ENCODE results near the gene OR14I1. TPM values are rescaled to one million over a fixed set of nuclear protein-coding genes. Genes with fewer than 3 reads are reported as not detected.
A peak's percentile ranks its signal among the peaks of the same experiment; 100 is the strongest.

OR14I1 gene
- total and polyA plus RNA-seq, 9 of the 15 experiments (the other 6 are each of a cell fraction or from before 2014, with no cell fraction given) = not detected

DNA sequence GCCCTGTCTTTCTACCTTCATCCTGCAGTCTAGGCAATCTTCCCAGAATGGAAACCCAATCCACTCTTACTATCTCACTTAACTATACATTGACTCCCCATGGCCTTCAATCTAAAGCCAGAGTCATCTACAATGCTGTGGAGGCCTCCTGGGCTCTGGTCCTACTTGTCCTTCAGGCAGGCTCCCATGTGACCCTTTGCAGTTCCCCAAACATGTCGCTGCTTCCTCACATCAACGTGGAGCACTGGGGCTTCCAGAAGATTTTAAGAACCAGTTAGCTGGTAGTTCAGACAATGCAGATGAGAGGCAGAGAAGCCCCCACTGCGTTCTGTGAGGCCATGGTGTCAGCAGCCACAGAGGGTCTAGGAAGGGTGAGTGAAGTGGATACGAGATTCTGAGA, 34.4 kb upstream of the OR14I1 start:
- DNase-seq (ENCODE audit: extremely low read depth in 1 of 4, low spot score in 3 of 4) = peak in 1 of 4 experiments; percentile 1
- no peaks in the 10 kb centered on the region for H4K20me1 ChIP-seq (replicated peaks; ENCODE audit: control insufficient read depth, insufficient read depth, low read length)
- in situ Hi-C loops (cut with MboI) (no loop called here), intact Hi-C loops (cut with micrococcal nuclease) (no loop called here)
- H3K9ac ChIP-seq (ENCODE audit: insufficient read depth in 1 of 2, low read depth in 2 of 2, low read length in 2 of 2) = no peak overlapping the region; a peak in 1 of 4 replicates
- ATAC-seq = no peak
- no peak overlapping the region for H2AFZ ChIP-seq (ENCODE audit: low read depth, low read length)
- H3K9me3 ChIP-seq (replicated peaks; ENCODE audit: control insufficient read depth, insufficient read depth, low read depth, low read length) = no peaks in the 10 kb centered on the region
- no TSS peak for BruUV-seq (replicated peaks)
- peaks cover 2 to 35% of the 10 kb centered on the region in 2 experiments; a peak in 3 of 5 replicates for H3K27me3 ChIP-seq (ENCODE audit: control insufficient read depth in 2 of 2, insufficient read depth in 2 of 2, low read length in 2 of 2)
- H3K79me2 ChIP-seq (ENCODE audit: control insufficient read depth, insufficient read depth, low read length) = no peaks in the 10 kb centered on the region
- no peak overlapping the region for H3K27ac ChIP-seq (ENCODE audit: extremely low read depth, low read depth, low read length)
- no peak overlapping the region for H3K4me3 ChIP-seq
- H3K9me1 ChIP-seq (ENCODE audit: control insufficient read depth, insufficient read depth, low read length) = no peaks in the 10 kb centered on the region
- POLR2A ChIA-PET = no interaction called here
- CTCF ChIA-PET (ENCODE audit: low intra/inter-chr PET ratio) = no interaction called here
- H3K36me3 ChIP-seq (ENCODE audit: control insufficient read depth, insufficient read depth, low read length) = no peaks in the 10 kb centered on the region
- peaks cover 0 to 5% of the 10 kb centered on the region in 2 experiments; a peak in 2 of 5 replicates for H3K4me1 ChIP-seq (replicated peaks in 1 of 2; ENCODE audit: control insufficient read depth in 2 of 2, insufficient read depth in 2 of 2, low read length in 2 of 2)
- no peak for FAIRE-seq
- H3K4me2 ChIP-seq (ENCODE audit: insufficient read depth, low read length) = no peak overlapping the region
- 0% methylated on average over 4 of the region's 4 CpGs for WGBS (ENCODE audit: insufficient coverage, low coverage, missing lambda C conversion rate)
- TF ChIP-seq, protein P1, sequence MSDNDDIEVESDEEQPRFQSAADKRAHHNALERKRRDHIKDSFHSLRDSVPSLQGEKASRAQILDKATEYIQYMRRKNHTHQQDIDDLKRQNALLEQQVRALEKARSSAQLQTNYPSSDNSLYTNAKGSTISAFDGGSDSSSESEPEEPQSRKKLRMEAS (CRISPR knock-in tag; IDR thresholded peaks at IDR 0.05) = no peak
- TF ChIP-seq ZNF609 (CRISPR knock-in tag; IDR thresholded peaks at IDR 0.05; ENCODE audit: borderline replicate concordance) (no peak), MTF1 (CRISPR knock-in tag; IDR thresholded peaks at IDR 0.05; ENCODE audit: borderline replicate concordance) (no peak), TRIM24 (IDR thresholded peaks at IDR 0.05) (no peak), HIVEP1 (CRISPR knock-in tag; IDR thresholded peaks at IDR 0.05) (no peak), KLF6 (CRISPR knock-in tag; IDR thresholded peaks at IDR 0.05; ENCODE audit: borderline replicate concordance) (no peak), ZNF668 (CRISPR knock-in tag; IDR thresholded peaks at IDR 0.05) (no peak), JUN (IDR thresholded peaks at IDR 0.05; ENCODE audit: borderline replicate concordance, low read depth, low read length) (no peak), JUN (CRISPR knock-in tag; IDR thresholded peaks at IDR 0.05; ENCODE audit: borderline replicate concordance) (no peak), CHD2 (IDR thresholded peaks at IDR 0.05; ENCODE audit: low read depth, low read length) (no peak), SMAD1 (IDR thresholded peaks at IDR 0.05; ENCODE audit: low read depth, low read length, partially characterized antibody) (no peak), ZFX (CRISPR knock-in tag; IDR thresholded peaks at IDR 0.05) (no peak), ADNP (tag; IDR thresholded peaks at IDR 0.05) (no peak), HDAC2 (IDR thresholded peaks at IDR 0.05) (no peak), NFE2L1 (tag; IDR thresholded peaks at IDR 0.05; ENCODE audit: borderline replicate concordance, low read depth) (no peak), MAZ (CRISPR knock-in tag; conservative IDR thresholded peaks at IDR 0.05 in 1 of 2, IDR thresholded peaks at IDR 0.05 in 1 of 2) (no peak)
